GM12891 (cell line): Measurements from ENCODE around the gene SFN.

Experiments
- PAX5 ChIP-seq: IDR thresholded peaks from 2 replicates; pipeline ENCODE4 v1.6.1; 2011; ENCODE audit warnings: low read length, moderate library complexity, mild to moderate bottlenecking; ENCODE audit not compliant: insufficient read depth, severe bottlenecking
- POLR2A ChIP-seq: IDR thresholded peaks from 2 replicates; pipeline ENCODE4 v1.6.1; 2011; ENCODE audit warnings: low read depth, low read length, control low read depth
- POLR2AphosphoS5 ChIP-seq: IDR thresholded peaks from 2 replicates; pipeline ENCODE4 v1.6.1; 2011; ENCODE audit warnings: low read depth, low read length, control low read depth
- POU2F2 ChIP-seq: IDR thresholded peaks from 2 replicates; pipeline ENCODE4 v1.6.1; 2011; ENCODE audit warnings: low read depth, mild to moderate bottlenecking, control low read depth, low read length, moderate library complexity
- SPI1 ChIP-seq: IDR thresholded peaks from 2 replicates; pipeline ENCODE4 v1.6.1; 2011; ENCODE audit warnings: low read depth, low read length, control low read depth
- TAF1 ChIP-seq: IDR thresholded peaks from 2 replicates; pipeline ENCODE4 v1.6.1; 2011; ENCODE audit warnings: low read depth, low read length, control low read depth

DNA sequence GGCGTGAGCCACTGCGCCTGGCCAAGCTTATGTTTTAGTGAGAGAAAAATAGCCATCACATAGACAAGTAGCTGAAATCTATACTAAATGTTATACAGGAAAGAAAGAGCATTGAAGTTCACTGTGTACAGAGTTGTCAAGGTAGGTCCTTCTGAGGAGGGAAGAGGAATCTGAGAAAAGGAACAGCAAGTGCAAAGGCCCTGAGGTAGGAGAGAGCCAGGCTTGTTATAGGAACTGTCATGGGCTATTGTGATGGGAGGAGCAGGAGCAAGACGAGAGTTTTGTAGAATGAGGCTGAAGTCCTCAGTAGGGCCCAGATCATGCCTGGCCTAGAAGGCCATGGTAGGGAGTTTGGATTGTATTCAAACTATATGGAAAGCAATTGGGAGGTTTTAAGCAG, 31.9 kb upstream of the SFN start:
- TF ChIP-seq POLR2AphosphoS5 (no peak), POLR2A (no peak), TAF1 (no peak), SPI1 (no peak), PAX5 (no peak), POU2F2 (no peak)
